ENCODE measurements around the gene SRSF7.

GRCh38 chr2:38739524-38739923 is 11.6 kb downstream of the SRSF7 start:
- TF ChIP-seq, protein P1, sequence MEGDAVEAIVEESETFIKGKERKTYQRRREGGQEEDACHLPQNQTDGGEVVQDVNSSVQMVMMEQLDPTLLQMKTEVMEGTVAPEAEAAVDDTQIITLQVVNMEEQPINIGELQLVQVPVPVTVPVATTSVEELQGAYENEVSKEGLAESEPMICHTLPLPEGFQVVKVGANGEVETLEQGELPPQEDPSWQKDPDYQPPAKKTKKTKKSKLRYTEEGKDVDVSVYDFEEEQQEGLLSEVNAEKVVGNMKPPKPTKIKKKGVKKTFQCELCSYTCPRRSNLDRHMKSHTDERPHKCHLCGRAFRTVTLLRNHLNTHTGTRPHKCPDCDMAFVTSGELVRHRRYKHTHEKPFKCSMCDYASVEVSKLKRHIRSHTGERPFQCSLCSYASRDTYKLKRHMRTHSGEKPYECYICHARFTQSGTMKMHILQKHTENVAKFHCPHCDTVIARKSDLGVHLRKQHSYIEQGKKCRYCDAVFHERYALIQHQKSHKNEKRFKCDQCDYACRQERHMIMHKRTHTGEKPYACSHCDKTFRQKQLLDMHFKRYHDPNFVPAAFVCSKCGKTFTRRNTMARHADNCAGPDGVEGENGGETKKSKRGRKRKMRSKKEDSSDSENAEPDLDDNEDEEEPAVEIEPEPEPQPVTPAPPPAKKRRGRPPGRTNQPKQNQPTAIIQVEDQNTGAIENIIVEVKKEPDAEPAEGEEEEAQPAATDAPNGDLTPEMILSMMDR (IDR thresholded peaks at IDR 0.05) = no peak
- TF ChIP-seq EP300 (IDR thresholded peaks at IDR 0.05) = no peak

Data from esophagus muscularis mucosa (tissue), 3 donors.